Stomach (tissue), 4 donors: ENCODE measurements around the gene LAGE3.

Source experiments
- EP300 ChIP-seq: sonication (generic); formaldehyde crosslinking; IDR thresholded peaks from one replicate; pipeline ENCODE4 v1.6.1; 2017; ENCODE audit warnings: antibody characterized with exemption
- POLR2A ChIP-seq, 4 donors: fragments of 450-650 bp; IDR thresholded peaks; one replicate each; pipeline ENCODE4 v1.6.1; 2016; ENCODE audit warnings: antibody characterized with exemption in 4 of 4, control low read depth in 2 of 4, mild to moderate bottlenecking in 1 of 4, moderate library complexity in 1 of 4
- POLR2AphosphoS5 ChIP-seq, 3 donors: sonication (generic); formaldehyde crosslinking; IDR thresholded peaks; one replicate each; pipeline ENCODE4 v1.6.1; 2016; ENCODE audit warnings: antibody characterized with exemption in 3 of 3
- TF ChIP-seq, protein P1 (sequence below), 7 experiments: fragments of 450-650 bp in 4 of 7; fragments of 200-600 bp in 3 of 7; sonication (generic) in 3 of 7; IDR thresholded peaks; one replicate each; pipeline ENCODE4 v1.5.1; 2016 to 2019; ENCODE audit warnings: antibody characterized with exemption in 7 of 7, control low read depth in 2 of 7, mild to moderate bottlenecking in 1 of 7

DNA sequence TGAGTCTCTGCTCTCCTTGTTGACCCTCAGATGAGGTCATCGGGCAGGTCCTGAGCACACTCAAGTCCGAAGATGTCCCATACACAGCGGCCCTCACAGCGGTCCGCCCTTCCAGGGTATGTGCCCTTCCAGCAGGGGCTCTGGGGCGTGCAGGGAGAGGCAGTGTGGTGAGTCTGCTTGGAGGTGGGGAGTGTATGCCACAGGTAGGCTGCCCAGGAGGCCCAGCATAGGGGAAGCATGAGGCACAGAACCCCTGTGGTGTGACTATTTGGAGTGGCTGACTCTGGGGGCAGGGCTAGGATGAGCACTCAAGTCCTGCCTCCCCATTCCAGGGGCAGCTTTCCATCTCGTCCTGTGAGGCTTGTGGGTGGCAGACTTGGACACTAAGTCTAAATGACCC is 45.5 kb downstream of the LAGE3 start:
- TF ChIP-seq, protein P1, sequence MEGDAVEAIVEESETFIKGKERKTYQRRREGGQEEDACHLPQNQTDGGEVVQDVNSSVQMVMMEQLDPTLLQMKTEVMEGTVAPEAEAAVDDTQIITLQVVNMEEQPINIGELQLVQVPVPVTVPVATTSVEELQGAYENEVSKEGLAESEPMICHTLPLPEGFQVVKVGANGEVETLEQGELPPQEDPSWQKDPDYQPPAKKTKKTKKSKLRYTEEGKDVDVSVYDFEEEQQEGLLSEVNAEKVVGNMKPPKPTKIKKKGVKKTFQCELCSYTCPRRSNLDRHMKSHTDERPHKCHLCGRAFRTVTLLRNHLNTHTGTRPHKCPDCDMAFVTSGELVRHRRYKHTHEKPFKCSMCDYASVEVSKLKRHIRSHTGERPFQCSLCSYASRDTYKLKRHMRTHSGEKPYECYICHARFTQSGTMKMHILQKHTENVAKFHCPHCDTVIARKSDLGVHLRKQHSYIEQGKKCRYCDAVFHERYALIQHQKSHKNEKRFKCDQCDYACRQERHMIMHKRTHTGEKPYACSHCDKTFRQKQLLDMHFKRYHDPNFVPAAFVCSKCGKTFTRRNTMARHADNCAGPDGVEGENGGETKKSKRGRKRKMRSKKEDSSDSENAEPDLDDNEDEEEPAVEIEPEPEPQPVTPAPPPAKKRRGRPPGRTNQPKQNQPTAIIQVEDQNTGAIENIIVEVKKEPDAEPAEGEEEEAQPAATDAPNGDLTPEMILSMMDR (IDR thresholded peaks at IDR 0.05) = no peak
- TF ChIP-seq EP300 = no peak
- no peak for TF ChIP-seq POLR2AphosphoS5 (IDR thresholded peaks at IDR 0.05)
- TF ChIP-seq POLR2A (IDR thresholded peaks at IDR 0.05) = no peak
